ENCODE measurements around the gene STMN3.

Gene STMN3

DNA sequence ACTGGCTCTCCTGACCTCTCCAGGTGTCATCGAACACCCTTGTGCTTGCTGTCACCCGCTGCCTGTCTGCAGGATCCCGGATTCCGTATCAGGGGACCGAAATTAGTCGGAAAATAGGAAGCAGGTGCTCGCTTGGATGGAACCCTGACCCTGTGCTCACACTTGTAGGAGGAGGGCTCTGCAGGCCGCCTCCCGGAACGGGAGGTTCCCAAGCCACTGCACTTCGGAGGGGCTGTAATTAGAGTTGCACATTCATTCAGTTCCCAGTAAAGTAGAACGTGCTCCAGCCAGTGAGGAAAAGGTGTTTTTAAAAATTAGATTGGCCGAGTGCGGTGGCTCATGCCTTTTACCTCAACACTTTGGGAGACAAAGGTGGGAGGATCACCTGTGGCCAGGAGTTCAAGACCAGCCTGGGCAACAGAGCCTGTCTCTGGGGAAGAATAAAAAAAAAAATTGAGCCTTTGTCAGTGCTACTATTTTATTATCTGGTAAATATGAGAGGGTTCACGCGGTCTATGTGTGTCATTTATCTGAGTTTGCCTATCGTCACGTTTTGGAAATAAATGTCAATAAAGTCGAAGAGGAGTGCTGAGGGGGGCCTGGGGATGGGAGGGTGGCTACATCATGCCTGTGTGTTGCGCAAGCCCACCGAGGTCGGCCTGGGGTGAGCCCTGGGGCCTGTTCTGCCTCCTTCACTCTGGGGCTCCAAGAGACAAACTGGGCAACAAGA lies 24.8 kb downstream of the STMN3 start:
- Histone ChIP-seq H3K9me3 (ENCODE audit: severe bottlenecking) (peaks cover 3% of the 10 kb centered on the region), H3K27ac (peak overlapping the region; percentile 99), H3K4me3 (ENCODE audit: low read depth, low read length) (peak overlapping the region; percentile 64), H3K36me3 (peaks cover 12% of the 10 kb centered on the region), H3K27me3 (ENCODE audit: insufficient read depth, low read depth, severe bottlenecking) (no peaks in the 10 kb centered on the region)
- DNase-seq = peak; percentile 71
- TF ChIP-seq, protein P1, sequence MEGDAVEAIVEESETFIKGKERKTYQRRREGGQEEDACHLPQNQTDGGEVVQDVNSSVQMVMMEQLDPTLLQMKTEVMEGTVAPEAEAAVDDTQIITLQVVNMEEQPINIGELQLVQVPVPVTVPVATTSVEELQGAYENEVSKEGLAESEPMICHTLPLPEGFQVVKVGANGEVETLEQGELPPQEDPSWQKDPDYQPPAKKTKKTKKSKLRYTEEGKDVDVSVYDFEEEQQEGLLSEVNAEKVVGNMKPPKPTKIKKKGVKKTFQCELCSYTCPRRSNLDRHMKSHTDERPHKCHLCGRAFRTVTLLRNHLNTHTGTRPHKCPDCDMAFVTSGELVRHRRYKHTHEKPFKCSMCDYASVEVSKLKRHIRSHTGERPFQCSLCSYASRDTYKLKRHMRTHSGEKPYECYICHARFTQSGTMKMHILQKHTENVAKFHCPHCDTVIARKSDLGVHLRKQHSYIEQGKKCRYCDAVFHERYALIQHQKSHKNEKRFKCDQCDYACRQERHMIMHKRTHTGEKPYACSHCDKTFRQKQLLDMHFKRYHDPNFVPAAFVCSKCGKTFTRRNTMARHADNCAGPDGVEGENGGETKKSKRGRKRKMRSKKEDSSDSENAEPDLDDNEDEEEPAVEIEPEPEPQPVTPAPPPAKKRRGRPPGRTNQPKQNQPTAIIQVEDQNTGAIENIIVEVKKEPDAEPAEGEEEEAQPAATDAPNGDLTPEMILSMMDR (IDR thresholded peaks at IDR 0.05; ENCODE audit: low read depth, low read length) = no peak

DNA sequence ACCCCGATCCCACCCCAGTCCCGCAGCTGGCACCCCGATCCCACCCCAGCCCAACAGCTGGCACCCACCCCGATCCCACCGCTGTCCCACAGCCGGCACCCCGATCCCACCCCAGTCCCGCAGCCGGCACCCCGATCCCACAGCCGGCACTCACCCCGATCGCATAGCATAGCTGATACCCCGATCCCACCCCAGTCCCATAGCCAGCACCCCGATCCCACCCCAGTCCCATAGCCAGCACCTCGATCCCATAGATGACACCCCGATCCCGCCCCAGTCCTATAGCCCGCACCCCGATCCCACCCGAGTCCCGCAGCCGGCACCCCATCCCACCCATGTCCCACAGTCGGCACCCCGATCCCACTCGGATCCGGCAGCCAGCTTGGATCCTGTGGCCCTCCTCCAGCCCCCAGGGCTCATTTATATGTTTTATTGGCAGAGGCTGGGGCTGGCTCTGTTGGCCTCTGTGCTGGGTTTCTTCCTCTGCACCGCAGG lies 25.4 kb downstream of the STMN3 start:
- TF ChIP-seq, protein P1 (IDR thresholded peaks at IDR 0.05; ENCODE audit: low read depth, low read length) = no peak
- H3K4me3 ChIP-seq (ENCODE audit: low read depth, low read length) = peak overlapping the region; percentile 64
- no peak for DNase-seq
- H3K36me3 ChIP-seq = peaks cover 12% of the 10 kb centered on the region
- H3K27me3 ChIP-seq (ENCODE audit: insufficient read depth, low read depth, severe bottlenecking) = no peaks in the 10 kb centered on the region
- peak overlapping the region; percentile 99 for H3K27ac ChIP-seq
- peaks cover 3% of the 10 kb centered on the region for H3K9me3 ChIP-seq (ENCODE audit: severe bottlenecking)

DNA sequence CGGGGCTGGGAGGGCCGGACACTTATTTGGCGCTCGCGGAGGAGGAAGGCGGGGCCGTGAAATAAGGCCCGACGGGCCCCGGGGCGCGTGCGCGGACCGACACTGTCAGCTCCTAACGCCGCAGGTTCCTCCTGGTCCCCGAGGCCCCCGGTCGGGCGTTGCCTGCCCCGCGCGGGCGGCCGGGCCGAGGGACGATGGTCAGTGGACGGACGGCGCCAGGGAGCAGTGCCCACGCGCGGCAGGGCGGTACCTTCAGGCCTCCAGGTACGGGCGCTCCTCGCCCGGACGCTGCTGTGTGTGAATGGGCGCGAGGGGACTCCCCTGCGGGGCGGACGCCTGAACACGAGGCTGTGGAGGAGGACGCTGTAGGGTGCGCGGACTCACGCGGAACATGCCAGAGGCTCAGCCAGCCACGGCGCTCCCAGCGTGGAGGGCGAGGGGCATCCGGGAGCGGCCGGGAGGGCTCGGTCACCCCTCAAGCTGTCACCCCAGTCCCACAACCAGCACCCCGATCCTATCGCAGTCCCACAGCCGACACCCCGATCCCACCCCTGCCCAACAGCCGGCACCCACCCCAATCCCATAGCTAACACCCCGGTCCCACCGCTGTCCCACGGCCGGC lies 26.0 kb downstream of the STMN3 start:
- peak; percentile 93 for DNase-seq
- TF ChIP-seq, protein P1 (IDR thresholded peaks at IDR 0.05; ENCODE audit: low read depth, low read length) = no peak
- H3K27ac ChIP-seq = peak overlapping the region; percentile 99

DNA sequence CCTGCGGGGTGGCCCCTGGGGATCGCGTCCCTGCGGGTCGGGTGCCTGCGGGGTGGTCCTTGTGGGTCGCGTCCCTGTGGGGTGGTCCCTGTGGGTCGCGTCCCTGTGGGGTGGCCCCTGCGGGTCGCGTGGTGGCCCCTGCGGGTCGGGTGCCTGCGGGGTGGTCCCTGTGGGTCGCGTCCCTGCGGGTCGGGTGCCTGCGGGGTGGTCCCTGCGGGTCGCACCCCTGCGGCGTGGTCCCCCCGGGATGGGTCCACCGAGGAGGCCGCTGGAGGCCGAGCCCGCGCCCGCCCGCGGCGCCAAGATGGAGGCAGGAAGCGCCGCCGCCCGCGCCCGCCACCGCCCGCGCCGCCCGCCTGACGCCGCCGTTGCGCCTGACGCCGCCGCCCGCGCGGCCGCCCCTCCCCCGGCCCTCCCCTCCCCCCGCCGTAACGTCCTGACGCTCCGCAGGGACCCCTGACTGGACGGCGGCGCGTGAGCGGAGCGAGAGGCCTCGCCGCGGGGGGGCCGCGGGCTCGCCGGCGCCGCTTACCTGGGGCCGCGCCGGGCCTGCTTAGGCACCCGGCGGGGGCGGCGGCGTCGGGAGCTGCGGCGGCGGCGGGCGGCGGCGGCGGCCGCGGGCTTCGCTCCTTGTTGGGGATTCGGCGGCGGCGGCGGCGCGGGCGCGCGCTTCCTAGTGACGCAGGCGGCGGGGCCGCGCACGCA lies 26.6 kb downstream of the STMN3 start, which contains the start of gene GMEB2:
TSS of gene GMEB2 (minus strand) at position 678 of the 705 bp plus-strand sequence. CDS start 7,704 bp downstream, outside the sequence.
- Histone ChIP-seq H3K36me3 (peaks cover 12% of the 10 kb centered on the region), H3K27ac (peak within 1 kb of the TSS; percentile 99), H3K27me3 (ENCODE audit: insufficient read depth, low read depth, severe bottlenecking) (no peaks in the 10 kb centered on the region), H3K4me3 (ENCODE audit: low read depth, low read length) (peak within 1 kb of the TSS; percentile 66), H3K9me3 (ENCODE audit: severe bottlenecking) (peaks cover 3% of the 10 kb centered on the region)
- TF ChIP-seq, protein P1 (IDR thresholded peaks at IDR 0.05; ENCODE audit: low read depth, low read length) = no peak
- peak; percentile 74 for DNase-seq

More for the DNA sequence above, 26.0 kb downstream of the STMN3 start:
- Histone ChIP-seq H3K36me3 (peaks cover 12% of the 10 kb centered on the region), H3K27me3 (ENCODE audit: insufficient read depth, low read depth, severe bottlenecking) (no peaks in the 10 kb centered on the region), H3K9me3 (ENCODE audit: severe bottlenecking) (peaks cover 3% of the 10 kb centered on the region), H3K4me3 (ENCODE audit: low read depth, low read length) (peak overlapping the region; percentile 64)

DNA sequence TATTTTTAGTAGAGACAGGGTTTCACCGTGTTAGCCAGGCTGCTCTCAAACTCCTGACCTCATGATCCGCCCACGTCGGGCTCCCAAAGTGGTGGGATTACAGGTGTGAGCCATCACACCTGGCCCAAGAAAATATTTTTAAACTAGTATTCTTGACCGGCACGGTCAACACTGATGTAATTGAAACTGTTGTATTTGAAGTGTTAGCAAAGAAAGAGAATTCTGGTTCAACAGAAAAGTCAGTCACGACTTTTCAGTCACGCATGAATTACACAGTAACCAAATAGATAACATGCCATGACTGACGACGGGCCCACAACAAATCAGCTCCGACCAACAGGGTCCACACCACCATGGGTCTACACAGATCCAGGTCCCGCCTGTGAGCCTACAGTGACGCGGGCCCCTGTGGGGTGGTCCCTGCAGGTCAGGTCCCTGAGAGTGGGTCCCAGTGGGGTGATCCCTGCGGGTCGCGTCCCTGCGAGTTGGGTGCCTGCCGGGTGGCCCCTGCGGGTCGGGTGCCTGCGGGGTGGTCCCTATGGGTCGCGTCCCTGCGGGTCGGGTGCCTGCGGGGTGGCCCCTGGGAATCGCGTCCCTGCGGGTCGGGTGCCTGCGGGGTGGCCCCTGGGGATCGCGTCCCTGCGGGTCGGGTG lies 27.3 kb downstream of the STMN3 start:
- H3K27ac ChIP-seq = peak overlapping the region; percentile 99
- TF ChIP-seq, protein P1 (IDR thresholded peaks at IDR 0.05; ENCODE audit: low read depth, low read length) = no peak
- H3K4me3 ChIP-seq (ENCODE audit: low read depth, low read length) = peak overlapping the region; percentile 66
- peaks cover 3% of the 10 kb centered on the region for H3K9me3 ChIP-seq (ENCODE audit: severe bottlenecking)
- no peak for DNase-seq
- H3K27me3 ChIP-seq (ENCODE audit: insufficient read depth, low read depth, severe bottlenecking) = no peaks in the 10 kb centered on the region
- H3K36me3 ChIP-seq = peaks cover 12% of the 10 kb centered on the region
